WTC11 (cell line): ENCODE results near the gene NGRN. TPM values are rescaled to one million over a fixed set of nuclear protein-coding genes. Genes with fewer than 3 reads are reported as not detected.

Source experiments
- ATAC-seq: fragments of 200-7000 bp; cut with Tn5 transposase; 2 replicates; pipeline ENCODE4 v1.10.0; 2021; ENCODE audit warnings: mild to moderate bottlenecking, moderate library complexity
- CTCF ChIA-PET: fragments of 300-600 bp; sonication (Branson Sonifier 250); formaldehyde crosslinking; loops from one replicate; lab custom pipeline; 2021; ENCODE audit warnings: antibody characterized with exemption; lab: Charles Lee
- POLR2A ChIA-PET: fragments of 350-600 bp; sonication (Branson Sonifier 250); formaldehyde crosslinking; loops from one replicate; lab custom pipeline; 2021; ENCODE audit warnings: antibody characterized with exemption; lab: Charles Lee
- DNase-seq: peaks from one replicate; pipeline ENCODE4 v3.0.0; 2021; ENCODE audit warnings: low spot score
- H3K27ac Mint-ChIP-seq: 2 replicates; pipeline ENCODE4 v1.8.0; 2021; ENCODE audit warnings: mixed read lengths
- H3K27me3 Mint-ChIP-seq: 2 replicates; pipeline ENCODE4 v1.8.0; 2021; ENCODE audit warnings: low read depth, mild to moderate bottlenecking, moderate library complexity, mixed read lengths
- H3K36me3 Mint-ChIP-seq: 2 replicates; pipeline ENCODE4 v1.8.0; 2021; ENCODE audit warnings: mixed read lengths
- H3K4me1 Mint-ChIP-seq: 2 replicates; pipeline ENCODE4 v1.8.0; 2022; ENCODE audit warnings: mixed read lengths
- H3K4me3 Mint-ChIP-seq: 2 replicates; pipeline ENCODE4 v1.8.0; 2021; ENCODE audit warnings: mild to moderate bottlenecking, moderate library complexity, mixed read lengths
- H3K9me3 Mint-ChIP-seq: 2 replicates; pipeline ENCODE4 v1.8.0; 2021; ENCODE audit warnings: mixed read lengths
- CBFB ChIP-seq: sonication (generic); formaldehyde crosslinking; IDR thresholded peaks from 2 replicates; pipeline ENCODE4 v1.8.1; 2022; ENCODE audit warnings: mild to moderate bottlenecking, low read depth, missing genetic modification reagents
- ETV6 ChIP-seq: sonication (generic); formaldehyde crosslinking; IDR thresholded peaks from 2 replicates; pipeline ENCODE4 v1.8.1; 2022; ENCODE audit warnings: mild to moderate bottlenecking, missing genetic modification reagents
- IRF2 ChIP-seq: sonication (generic); formaldehyde crosslinking; IDR thresholded peaks from 2 replicates; pipeline ENCODE4 v1.8.0; 2022; ENCODE audit warnings: low read depth, missing genetic modification reagents, borderline replicate concordance
- NFATC4 ChIP-seq: fragments of 250-450 bp; sonication (Bioruptor Pico); IDR thresholded peaks from 2 replicates; pipeline ENCODE4 v1.9.0; 2021; ENCODE audit warnings: mild to moderate bottlenecking
- SOX15 ChIP-seq: fragments of 250-450 bp; sonication (Bioruptor Pico); IDR thresholded peaks from 2 replicates; pipeline ENCODE4 v1.9.0; 2021; ENCODE audit warnings: mild to moderate bottlenecking
- TCF7 ChIP-seq: sonication (generic); formaldehyde crosslinking; IDR thresholded peaks from 2 replicates; pipeline ENCODE4 v1.8.0; 2022; ENCODE audit warnings: mild to moderate bottlenecking, low read depth, missing genetic modification reagents, moderate library complexity
- ZBTB21 ChIP-seq: sonication (generic); formaldehyde crosslinking; IDR thresholded peaks from 2 replicates; pipeline ENCODE4 v1.8.1; 2023; ENCODE audit warnings: mild to moderate bottlenecking, missing genetic modification reagents, borderline replicate concordance
- ZNF232 ChIP-seq: sonication (generic); formaldehyde crosslinking; IDR thresholded peaks from 2 replicates; pipeline ENCODE4 v1.8.0; 2022; ENCODE audit warnings: mild to moderate bottlenecking, missing genetic modification reagents
- ZNF263 ChIP-seq: sonication (generic); formaldehyde crosslinking; IDR thresholded peaks from 2 replicates; pipeline ENCODE4 v1.8.1; 2022; ENCODE audit warnings: low read depth, mild to moderate bottlenecking, moderate library complexity, missing genetic modification reagents
- ZNF423 ChIP-seq: fragments of 250-450 bp; sonication (Bioruptor Pico); IDR thresholded peaks from 2 replicates; pipeline ENCODE4 v2.1.2; 2022; ENCODE audit warnings: mild to moderate bottlenecking, moderate library complexity
- total RNA-seq: library from RNA; stranded (reverse); gene quantifications from 3 replicates; pipeline ENCODE4 v1.2.3, GENCODE V29; 2021
- TF ChIP-seq, protein P1 (sequence below): fragments of 250-450 bp; sonication (Bioruptor Pico); IDR thresholded peaks from 2 replicates; pipeline ENCODE4 v1.9.0; 2021; ENCODE audit warnings: moderate library complexity, mild to moderate bottlenecking, inconsistent platforms, borderline replicate concordance
- TF ChIP-seq, protein P2 (sequence below): sonication (generic); formaldehyde crosslinking; conservative IDR thresholded peaks from 2 replicates; pipeline ENCODE4 v1.8.1; 2023; ENCODE audit warnings: mild to moderate bottlenecking, low read depth, missing genetic modification reagents, moderate library complexity
- TF ChIP-seq, protein P3 (sequence below): sonication (generic); formaldehyde crosslinking; IDR thresholded peaks from 2 replicates; pipeline ENCODE4 v1.8.1; 2022; ENCODE audit warnings: low read depth, mild to moderate bottlenecking, moderate library complexity, missing genetic modification reagents, borderline replicate concordance
- TF ChIP-seq, protein P4 (sequence below): fragments of 200-600 bp; IDR thresholded peaks from 2 replicates; pipeline ENCODE4 v1.8.0; 2022; ENCODE audit warnings: antibody characterized with exemption

The NGRN gene
- total RNA-seq, 1 experiment from 2014 or later: 77.8 TPM

DNA sequence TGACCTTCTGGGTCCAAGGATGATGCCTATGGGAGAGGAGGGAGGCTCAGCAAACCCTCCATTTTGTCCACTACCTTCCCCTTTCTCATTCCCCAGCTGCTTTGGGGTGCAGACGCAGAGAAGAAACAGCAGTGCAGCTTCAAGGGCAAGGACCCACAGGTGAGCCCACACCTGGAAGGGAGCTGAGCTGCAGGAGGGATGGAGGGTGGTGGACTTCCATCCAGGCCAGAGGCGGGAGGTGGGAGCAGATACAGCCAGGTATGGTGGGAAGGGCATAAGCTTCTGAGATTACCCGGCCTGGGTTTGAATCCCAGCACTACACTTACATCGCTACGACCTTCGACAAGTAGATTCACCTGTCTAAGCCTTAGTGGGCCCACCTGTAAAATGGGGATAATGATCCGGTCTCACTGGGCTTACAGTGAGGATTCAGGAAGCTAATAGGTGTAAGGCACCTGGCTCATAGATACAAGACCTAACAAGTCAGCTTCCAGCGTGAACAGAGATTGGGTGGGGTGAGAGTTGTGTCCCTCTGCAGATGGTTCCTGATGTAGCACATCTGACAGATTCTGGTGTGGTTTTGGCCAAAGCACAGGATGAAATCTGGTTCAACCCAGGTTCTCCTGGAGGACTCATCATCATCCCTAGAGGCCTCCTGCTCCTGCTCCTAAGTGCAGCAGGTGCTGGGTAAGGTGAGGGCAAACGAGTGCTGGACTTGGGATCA, 47.6 kb upstream of the NGRN start:
- Mint-ChIP-seq H3K9me3 (no peaks in the 10 kb centered on the region), H3K4me3 (no peak overlapping the region), H3K36me3 (peaks cover 7% of the 10 kb centered on the region), H3K4me1 (peaks cover 10% of the 10 kb centered on the region), H3K27ac (peak overlapping the region; percentile 33; the same call in 1 of the 2 replicates), H3K27me3 (no peaks in the 10 kb centered on the region)
- TF ChIP-seq, protein P1, sequence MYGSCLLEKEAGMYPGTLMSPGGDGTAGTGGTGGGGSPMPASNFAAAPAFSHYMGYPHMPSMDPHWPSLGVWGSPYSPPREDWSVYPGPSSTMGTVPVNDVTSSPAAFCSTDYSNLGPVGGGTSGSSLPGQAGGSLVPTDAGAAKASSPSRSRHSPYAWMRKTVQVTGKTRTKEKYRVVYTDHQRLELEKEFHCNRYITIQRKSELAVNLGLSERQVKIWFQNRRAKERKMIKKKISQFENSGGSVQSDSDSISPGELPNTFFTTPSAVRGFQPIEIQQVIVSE (CRISPR knock-in tag): no peak
- no peak for TF ChIP-seq CBFB (CRISPR knock-in tag)
- no peak for TF ChIP-seq ZBTB21 (CRISPR knock-in tag)
- no peak for TF ChIP-seq TCF7
- no peak for TF ChIP-seq ZNF263 (CRISPR knock-in tag)
- TF ChIP-seq ZNF232: no peak
- TF ChIP-seq ZNF423: no peak
- TF ChIP-seq IRF2 (CRISPR knock-in tag): no peak
- POLR2A ChIA-PET: no interaction called here
- no peak for DNase-seq
- CTCF ChIA-PET: interaction anchor here (0.9 to 6.5 kb wide), 4 partner anchors 16 to 74 kb away, joined by 3 to 62 read pairs (median 9); partner anchors contain the start of gene SEMA4B
- ATAC-seq: no peak

DNA sequence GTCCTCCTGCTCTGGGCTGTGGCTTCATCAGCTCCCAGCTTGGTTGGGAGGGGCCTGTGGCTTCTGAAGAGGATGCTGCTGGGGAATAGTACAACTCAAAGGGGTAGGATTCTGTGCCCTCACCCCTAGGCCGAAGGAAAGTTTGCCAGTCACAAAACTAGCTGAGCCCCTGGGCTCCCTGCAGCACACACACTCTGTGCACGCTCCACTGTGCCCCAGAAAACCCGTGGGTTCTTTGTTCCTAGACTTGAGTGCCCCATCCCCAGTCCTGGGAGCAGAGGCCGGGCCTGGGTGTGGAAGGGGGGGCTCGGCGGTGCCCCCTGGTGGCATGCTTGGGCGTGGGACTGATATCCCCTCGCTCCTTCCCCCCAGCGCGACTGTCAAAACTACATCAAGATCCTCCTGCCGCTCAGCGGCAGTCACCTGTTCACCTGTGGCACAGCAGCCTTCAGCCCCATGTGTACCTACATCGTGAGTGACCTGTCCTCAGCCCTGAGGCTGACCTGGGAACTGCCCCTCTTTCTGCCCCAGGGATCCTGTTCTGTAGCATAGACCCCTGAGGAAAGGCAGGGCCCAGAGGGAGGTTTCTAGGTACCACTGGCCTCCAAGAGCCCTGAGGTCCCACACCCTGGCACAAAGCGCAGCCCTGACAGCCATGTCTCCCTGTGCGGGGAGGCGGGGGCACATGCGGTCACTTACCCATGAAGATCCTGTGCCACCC, 45.9 kb upstream of the NGRN start:
- H3K4me3 Mint-ChIP-seq: no peak overlapping the region
- CTCF ChIA-PET: interaction anchor here (0.5 to 1.8 kb wide), 6 partner anchors 14 to 78 kb away, joined by 3 to 14 read pairs (median 6); partner anchors contain the start of genes CIB1, GDPGP1 and SEMA4B
- H3K27me3 Mint-ChIP-seq: no peaks in the 10 kb centered on the region
- peaks cover 10% of the 10 kb centered on the region for H3K4me1 Mint-ChIP-seq
- H3K9me3 Mint-ChIP-seq: no peaks in the 10 kb centered on the region
- peaks cover 18% of the 10 kb centered on the region for H3K36me3 Mint-ChIP-seq
- POLR2A ChIA-PET: interaction anchor here (0.9 kb wide), 1 partner anchor 46 kb away, joined by 3 read pairs; the partner anchor contains the start of gene NGRN
- DNase-seq (peak; percentile 77), ATAC-seq (peak; percentile 78)
- peak overlapping the region; percentile 5 for H3K27ac Mint-ChIP-seq
- TF ChIP-seq NFATC4 (no peak), CBFB (CRISPR knock-in tag) (no peak), ETV6 (CRISPR knock-in tag) (peak; percentile 58; the same call in 1 of the 2 replicates), SOX15 (no peak), TCF7 (no peak), IRF2 (CRISPR knock-in tag) (no peak)
- TF ChIP-seq, protein P2, sequence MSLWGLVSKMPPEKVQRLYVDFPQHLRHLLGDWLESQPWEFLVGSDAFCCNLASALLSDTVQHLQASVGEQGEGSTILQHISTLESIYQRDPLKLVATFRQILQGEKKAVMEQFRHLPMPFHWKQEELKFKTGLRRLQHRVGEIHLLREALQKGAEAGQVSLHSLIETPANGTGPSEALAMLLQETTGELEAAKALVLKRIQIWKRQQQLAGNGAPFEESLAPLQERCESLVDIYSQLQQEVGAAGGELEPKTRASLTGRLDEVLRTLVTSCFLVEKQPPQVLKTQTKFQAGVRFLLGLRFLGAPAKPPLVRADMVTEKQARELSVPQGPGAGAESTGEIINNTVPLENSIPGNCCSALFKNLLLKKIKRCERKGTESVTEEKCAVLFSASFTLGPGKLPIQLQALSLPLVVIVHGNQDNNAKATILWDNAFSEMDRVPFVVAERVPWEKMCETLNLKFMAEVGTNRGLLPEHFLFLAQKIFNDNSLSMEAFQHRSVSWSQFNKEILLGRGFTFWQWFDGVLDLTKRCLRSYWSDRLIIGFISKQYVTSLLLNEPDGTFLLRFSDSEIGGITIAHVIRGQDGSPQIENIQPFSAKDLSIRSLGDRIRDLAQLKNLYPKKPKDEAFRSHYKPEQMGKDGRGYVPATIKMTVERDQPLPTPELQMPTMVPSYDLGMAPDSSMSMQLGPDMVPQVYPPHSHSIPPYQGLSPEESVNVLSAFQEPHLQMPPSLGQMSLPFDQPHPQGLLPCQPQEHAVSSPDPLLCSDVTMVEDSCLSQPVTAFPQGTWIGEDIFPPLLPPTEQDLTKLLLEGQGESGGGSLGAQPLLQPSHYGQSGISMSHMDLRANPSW (CRISPR knock-in tag): no peak
- TF ChIP-seq, protein P3, sequence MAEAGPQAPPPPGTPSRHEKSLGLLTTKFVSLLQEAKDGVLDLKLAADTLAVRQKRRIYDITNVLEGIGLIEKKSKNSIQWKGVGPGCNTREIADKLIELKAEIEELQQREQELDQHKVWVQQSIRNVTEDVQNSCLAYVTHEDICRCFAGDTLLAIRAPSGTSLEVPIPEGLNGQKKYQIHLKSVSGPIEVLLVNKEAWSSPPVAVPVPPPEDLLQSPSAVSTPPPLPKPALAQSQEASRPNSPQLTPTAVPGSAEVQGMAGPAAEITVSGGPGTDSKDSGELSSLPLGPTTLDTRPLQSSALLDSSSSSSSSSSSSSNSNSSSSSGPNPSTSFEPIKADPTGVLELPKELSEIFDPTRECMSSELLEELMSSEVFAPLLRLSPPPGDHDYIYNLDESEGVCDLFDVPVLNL (CRISPR knock-in tag): no peak
- TF ChIP-seq, protein P4, sequence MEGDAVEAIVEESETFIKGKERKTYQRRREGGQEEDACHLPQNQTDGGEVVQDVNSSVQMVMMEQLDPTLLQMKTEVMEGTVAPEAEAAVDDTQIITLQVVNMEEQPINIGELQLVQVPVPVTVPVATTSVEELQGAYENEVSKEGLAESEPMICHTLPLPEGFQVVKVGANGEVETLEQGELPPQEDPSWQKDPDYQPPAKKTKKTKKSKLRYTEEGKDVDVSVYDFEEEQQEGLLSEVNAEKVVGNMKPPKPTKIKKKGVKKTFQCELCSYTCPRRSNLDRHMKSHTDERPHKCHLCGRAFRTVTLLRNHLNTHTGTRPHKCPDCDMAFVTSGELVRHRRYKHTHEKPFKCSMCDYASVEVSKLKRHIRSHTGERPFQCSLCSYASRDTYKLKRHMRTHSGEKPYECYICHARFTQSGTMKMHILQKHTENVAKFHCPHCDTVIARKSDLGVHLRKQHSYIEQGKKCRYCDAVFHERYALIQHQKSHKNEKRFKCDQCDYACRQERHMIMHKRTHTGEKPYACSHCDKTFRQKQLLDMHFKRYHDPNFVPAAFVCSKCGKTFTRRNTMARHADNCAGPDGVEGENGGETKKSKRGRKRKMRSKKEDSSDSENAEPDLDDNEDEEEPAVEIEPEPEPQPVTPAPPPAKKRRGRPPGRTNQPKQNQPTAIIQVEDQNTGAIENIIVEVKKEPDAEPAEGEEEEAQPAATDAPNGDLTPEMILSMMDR: peak; percentile 77
- TF ChIP-seq, protein P1 (CRISPR knock-in tag): no peak
